NCI-H146 treated with DMSO at 0.1 percent for 48 hours (cell line): Measurements from ENCODE around the gene MYOM1.
"Not testable (repeated sequence)": the region's sequence is repeated elsewhere in the genome, so short reads cannot be mapped to it uniquely, and the experiment has no call there.

Experiments
- DNase-seq: peaks from one replicate; lab custom pipeline; 2025; ENCODE audit not compliant: unreplicated experiment; lab: John Stamatoyannopoulos, UW

MYOM1 gene

GRCh38 chr18:3040881-3041280, 178.9 kb downstream of the MYOM1 start:
- DNase-seq, result no peak

GRCh38 chr18:3040173-3040572, 179.6 kb downstream of the MYOM1 start:
- DNase-seq, result no peak

GRCh38 chr18:3037423-3037915, 182.3 kb downstream of the MYOM1 start:
- DNase-seq, result no peak

GRCh38 chr18:3036108-3036507, 183.7 kb downstream of the MYOM1 start:
- DNase-seq, result no peak

GRCh38 chr18:3035635-3036034, 184.1 kb downstream of the MYOM1 start:
- DNase-seq, result no peak

- no peak for DNase-seq
Measured at GRCh38 chr18:3032721-3033120, 187.0 kb downstream of the MYOM1 start.

- no peak for DNase-seq
Measured at GRCh38 chr18:3029215-3029952, 190.4 kb downstream of the MYOM1 start.

GRCh38 chr18:3028115-3028514, 191.7 kb downstream of the MYOM1 start:
- not testable (repeated sequence) for DNase-seq

GRCh38 chr18:3027370-3027891, 192.3 kb downstream of the MYOM1 start:
- DNase-seq, result no peak

GRCh38 chr18:3025544-3025943, 194.2 kb downstream of the MYOM1 start:
- DNase-seq, result no peak

- not testable (repeated sequence) for DNase-seq
Measured at GRCh38 chr18:3023603-3024002, 196.2 kb downstream of the MYOM1 start.
